HG03520 (cell line): ENCODE data around the gene THSD4.

ENCODE experiments used
- ATAC-seq: cut with Tn5 transposase; IDR thresholded peaks from one replicate; pipeline ENCODE4 v1.9.1; 2021; ENCODE audit warnings: mild to moderate bottlenecking, moderate library complexity; ENCODE audit not compliant: unreplicated experiment

THSD4 gene

DNA sequence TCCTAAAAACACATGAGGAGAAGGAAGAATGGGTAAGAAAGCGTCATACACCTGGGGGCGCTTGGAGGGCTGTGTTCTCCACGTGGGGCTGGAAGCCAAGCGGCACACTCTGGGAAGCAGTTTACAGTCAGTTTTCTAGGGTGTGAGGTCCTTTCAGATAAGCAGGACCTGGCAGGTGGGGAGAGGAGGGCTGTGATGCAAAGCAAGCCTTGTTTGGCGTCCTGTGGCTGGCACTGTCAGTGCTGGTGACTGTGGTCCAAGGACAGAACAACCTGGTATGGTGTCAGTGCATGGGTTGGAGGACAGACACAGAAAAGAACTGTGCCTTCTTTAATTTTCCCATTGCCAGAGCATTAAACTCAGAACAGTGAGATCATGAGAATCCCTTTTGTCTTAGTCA lies 434.4 kb downstream of the THSD4 start:
- ATAC-seq = no peak

DNA sequence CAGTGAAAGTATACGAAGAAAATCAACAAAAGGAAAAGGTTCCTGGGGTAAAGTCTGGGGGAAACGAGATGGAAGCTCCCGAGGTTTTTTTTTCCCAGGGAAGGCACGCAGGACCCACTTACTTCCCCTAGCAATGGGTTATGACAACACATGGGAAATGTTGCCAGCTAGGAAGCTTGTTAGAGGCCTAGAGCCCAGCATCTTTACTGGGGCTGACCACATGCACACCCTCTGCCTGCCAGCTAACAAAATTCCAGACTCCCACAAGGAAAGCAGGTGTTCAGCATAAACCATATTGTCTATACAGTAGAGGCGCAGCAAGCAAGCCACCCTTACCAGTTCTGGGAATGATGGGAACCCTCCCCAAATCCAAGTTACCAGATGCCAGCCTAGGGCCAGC lies 436.3 kb downstream of the THSD4 start:
- ATAC-seq = no peak

DNA sequence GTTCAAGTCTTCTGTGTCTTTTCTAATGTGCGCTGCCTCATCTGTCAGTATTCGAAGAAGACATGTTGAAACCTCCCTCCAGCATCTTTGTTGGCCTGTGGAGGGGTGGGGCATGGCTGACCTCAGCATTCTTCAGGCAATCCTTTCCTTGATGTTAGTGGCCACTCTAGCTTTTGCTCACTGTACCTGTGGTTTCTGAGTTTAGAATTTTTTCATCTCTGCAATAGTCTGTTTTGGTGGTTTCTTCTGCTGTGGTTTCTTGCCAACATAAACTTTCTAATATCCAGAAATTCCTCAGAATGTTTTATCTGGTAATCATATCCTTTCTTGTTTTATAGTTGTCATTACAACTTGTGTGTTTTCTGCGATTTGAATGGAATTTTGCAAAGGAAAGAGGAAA lies 443.8 kb downstream of the THSD4 start:
- ATAC-seq = no peak

DNA sequence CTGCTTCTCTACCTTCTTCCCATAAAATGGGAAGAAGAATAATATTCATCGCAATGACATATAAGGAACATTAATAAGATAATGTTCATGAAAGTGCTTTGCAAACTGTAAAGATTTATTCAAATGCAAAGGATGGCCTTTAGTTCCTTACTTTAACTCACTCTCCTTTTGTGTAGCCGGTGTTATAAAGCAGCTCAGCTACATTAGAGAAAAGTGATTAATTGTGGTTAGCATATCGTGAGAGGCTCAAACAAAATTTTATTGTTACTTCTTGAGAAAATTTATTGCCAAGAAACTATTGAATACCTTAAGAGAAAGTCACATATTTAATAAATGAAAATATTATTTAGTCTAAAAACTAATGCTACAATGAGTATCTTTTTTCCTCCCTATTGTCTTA lies 444.3 kb downstream of the THSD4 start:
- ATAC-seq = no peak

DNA sequence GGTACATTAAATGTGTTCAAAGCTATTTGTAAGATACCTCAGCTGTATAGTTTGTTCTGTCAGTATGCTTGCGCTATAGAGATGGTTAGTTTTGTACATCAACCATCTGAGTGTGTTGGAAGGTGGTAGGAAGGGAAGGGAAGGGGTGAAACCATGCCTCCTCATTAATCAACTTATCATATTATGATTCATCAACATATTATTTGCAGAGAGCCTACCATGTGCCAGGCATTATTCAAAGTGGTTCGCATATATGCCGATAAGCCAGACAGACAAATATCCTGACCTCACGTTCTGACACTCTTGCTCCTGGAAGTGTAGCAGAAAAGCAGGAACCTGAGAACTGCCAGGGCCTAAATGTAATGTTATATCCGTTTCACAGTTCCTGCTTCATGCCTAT lies 447.0 kb downstream of the THSD4 start:
- ATAC-seq = no peak

DNA sequence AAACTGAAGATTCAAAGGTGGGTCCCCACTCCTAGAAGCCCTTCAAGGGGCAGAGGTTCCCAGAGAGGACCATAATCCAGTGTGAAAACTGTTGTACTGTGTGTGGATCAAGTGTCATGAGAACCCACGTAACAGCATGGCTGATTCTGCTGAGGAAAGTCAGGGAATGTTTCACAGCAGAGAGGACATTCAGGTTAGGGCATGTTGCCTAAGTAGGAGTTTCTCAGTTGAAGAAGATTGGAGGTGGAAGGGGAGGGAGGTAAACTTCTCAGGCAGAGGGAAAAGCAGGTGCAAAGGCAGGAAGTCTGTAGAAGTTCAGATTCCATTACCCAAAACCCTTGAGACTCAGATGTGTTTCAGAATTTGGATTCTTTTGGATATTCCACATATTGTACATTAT lies 448.9 kb downstream of the THSD4 start:
- ATAC-seq = no peak

DNA sequence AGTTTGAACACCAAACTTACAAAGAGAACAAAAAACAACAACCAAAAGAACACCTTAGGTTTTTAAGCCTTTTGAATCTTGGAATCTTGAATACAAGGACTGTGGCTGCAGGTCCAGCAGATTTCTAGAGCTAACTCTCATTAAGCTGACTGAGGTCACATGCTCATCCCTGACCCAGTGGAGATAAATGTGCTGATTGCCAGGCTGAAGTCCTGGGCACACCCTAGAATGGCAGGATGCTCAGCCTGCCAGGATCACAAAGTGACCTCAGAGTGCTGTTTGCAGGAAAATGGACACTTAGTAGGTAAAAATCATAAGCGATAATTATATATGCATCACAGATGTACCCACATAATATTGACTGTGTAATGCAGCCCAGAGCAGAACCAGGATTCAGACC lies 449.7 kb downstream of the THSD4 start:
- ATAC-seq = no peak

DNA sequence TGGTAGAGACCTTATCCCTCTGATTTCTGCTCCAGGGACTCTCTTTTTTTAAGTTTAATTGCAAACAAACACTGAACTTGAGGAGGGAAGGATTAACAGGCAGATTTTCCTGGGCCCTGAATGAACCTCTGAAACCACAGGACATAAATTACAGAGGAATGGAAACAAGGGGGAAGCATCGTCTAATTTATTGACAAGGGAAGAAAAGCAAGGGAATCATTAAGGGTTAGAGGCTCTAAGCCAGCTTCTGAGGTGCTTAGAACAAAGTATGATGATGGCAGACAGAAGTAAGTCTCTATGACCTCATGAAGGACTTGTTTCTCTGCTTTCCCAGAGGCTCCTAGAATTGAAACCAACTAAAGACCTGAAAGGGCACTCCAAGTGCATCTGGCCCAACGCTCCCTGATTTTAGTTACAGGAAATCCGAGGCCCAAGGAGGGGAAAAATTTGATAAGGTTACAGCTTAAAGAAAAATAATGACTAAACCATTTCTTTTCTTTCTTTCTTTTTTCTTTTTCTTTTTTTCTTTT lies 450.4 kb downstream of the THSD4 start:
- no peak for ATAC-seq

DNA sequence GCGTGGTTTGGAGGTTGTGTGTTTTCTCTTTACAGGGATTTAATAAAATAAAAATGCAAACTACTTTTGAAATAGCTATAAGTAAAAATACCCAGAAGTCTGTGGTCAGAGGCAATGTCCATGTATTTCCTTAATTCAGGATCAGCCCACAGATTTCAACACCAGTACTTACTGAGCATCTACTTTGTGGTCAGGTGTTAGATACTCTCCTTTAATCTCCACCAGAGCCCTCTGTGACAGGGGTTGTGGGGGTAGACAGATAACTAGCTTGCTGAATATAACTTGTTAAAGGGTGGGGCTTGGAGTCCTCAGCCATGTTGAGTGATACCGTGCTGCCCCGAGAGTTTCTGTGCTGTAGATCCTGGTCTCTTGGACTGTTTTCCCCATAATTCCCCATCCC lies 451.0 kb downstream of the THSD4 start:
- ATAC-seq = no peak

DNA sequence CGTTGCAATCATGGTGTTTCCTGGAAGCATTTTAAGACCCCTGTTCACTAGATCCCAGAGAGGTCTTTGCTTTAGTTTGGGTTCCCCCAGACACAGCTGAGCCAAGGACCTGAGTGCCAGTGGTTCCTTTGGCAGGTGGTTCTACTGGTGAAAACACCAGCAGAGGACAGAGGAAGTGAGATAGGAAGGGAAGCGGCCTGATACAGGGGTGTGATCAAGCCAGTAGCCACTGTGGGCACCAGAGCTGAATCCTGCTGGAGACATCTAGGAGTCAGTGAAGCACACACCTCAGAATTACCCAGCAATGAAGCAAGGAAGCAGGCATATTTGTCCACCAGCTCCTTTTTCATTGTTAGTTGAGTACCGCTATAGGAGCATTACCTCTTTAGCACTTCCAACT lies 451.9 kb downstream of the THSD4 start:
- no peak for ATAC-seq

DNA sequence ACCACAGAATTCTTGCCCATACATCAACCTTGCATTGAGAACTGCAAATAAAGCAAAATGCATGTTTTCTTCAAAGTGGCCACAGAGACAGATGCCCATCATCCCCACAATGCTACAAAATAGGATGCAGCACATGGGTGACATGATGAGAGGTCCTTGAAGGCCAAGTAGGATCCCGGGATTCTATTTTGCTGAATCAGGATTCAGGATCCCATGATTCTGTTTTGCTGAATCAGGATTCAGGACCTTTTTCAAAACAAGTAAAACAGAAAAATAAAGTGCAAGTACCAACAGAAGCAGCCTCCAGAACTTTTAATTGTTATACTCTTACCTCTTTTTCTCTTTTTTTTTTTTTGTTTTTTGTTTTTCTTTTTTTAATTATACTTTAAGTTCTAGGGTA lies 453.0 kb downstream of the THSD4 start:
- no peak for ATAC-seq

DNA sequence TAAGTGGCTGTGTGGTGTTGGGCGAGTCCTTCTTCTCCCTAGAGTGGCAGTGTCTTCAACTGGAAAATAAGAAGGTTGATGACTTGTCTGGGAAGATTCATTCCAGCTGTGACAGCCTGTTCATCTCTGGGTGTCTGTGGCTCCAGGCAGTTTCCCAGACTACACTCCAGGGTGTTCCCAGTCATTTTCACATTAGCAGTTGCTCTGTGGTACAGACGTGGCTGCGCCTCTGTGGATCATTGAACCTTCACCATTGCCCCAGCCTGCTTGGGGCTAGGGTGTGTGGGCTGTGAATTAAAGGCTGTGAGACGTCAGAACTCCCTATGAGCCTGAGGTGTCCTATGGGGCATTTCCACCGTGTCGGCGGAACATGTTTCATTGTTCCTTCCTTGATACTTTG lies 455.5 kb downstream of the THSD4 start:
- ATAC-seq = no peak

DNA sequence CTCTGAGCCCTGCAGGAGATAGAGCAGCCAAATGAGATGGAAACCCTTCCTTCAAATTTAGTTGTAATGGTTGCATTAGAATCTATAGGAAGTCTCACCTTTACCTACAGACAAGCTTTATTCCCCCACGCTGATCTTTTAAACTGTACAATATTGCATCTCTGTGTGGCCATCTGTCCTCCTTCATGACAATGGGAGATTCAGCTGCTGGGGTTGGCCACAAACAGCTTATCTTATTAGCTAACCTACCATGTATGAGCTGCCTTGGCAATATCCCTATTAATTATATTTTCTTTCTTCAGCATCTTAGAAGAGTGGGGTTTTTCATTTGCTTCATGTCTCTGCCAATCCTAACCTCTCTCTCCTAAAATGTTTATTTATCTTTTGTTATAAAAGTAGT lies 456.4 kb downstream of the THSD4 start:
- ATAC-seq = no peak

DNA sequence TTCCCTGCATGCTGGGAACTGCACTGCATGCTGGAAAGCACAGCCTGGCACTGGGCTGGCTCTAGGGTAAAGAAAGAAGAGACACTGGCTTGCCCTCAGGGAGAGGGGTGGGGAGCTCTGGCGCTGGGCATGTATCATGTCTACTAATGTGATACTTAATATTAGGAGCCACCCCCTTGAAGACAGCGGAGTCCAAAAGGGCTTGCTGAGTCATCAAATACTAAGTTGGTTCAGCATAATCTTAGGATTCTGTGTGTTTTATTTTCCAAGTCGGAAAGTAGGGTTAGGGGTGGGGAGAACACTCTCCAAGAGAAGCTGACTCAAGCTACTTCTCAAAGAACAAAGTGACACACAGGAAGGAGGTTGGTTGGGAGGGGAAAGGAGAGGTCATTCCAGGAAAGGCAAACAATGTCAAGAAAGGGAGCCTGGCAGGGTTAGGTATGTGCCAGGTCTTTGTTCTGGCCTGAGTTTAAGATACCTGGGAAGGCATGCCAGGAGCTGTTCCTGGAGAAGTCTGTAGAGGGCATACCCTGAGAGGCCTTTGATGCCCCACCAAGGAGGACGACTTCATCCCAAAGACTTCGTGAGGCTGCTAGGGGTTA lies 457.3 kb downstream of the THSD4 start:
- ATAC-seq = no peak

DNA sequence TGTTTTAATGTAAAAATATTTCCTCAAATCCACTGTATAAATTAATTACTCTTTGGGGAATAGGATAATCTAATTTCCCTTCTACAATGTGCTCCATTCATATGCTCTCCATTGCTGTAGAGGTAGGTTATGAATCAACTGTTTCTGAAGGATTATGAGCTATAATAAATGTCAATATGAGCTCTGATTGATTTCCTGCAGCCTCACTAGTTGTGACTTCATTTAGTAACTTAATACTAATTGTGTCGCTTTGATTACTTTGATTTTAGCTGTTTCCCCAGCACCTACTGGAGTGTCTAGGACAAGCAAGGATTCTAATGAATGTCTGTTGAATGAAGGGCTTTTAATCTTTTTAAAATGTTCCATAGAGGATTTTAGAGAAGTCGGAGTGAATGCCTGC lies 458.3 kb downstream of the THSD4 start:
- ATAC-seq = no peak

DNA sequence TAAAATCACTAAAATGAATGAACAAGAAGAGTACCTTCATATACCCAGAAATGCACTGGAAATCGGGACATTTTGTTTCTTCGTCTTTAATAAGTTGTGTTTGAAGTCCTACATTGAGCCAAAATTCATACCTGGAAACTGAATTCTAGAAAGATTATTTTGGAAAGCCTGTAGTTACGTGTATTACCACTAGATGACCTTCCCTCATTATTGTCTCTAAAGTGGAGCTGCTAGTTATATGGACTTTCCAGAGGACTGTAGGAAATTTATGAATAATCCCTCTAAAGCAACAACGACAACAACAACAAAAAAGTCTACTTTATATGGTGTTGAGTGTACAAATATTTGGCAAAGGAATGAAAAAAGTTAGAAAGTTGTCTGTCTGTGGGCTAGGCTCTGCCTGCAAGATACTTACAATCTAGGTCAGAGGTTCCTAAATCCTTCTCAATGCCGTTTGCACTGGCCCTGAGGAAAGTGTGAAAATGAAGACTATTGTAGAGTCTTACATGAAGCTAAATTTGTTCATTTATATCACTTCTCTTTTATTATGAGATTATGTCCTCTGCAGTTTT lies 460.3 kb downstream of the THSD4 start:
- no peak for ATAC-seq

DNA sequence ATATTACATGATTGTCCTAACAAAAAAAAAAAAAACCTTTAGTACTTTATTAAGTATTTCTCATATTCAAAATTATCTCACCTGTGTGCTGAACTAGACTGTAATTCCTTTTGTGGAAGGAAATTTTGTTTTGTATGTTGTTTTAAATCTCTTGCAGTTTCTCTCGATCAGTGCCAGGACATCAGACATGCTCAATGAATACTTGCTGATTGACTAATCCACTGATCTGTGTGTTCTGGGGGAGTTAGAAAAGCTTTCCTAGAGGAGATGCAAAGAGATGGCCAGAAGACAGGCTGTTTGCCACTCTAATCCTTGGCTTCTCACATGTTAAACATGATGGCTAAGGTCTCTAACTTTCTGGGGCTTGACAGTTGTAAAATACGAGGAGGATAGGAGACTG lies 461.8 kb downstream of the THSD4 start:
- ATAC-seq = no peak

DNA sequence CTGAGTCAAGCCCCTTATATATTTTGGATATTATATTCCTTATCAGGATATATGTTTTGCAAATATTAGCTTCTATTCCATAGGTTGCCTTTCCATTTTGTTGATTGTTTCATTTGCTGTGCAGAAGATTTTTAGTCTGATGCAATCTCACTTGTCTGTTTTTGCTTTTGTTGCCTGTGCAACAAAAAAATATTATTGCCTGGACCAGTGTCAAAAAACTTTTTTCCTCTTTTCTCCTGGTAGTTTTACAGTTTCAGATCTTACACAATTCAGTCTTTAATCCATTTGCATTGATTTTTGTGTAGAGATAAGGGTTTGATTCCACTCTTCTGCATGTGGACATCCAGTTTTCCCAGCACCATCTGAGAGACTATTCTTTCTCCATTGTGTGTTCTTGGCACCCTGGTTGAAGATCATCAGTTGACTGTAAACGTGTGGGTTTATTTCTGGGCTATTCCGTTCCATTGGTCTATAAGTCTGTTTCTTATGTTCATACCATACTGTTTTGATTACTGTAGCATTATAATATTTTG lies 466.2 kb downstream of the THSD4 start:
- no peak for ATAC-seq

DNA sequence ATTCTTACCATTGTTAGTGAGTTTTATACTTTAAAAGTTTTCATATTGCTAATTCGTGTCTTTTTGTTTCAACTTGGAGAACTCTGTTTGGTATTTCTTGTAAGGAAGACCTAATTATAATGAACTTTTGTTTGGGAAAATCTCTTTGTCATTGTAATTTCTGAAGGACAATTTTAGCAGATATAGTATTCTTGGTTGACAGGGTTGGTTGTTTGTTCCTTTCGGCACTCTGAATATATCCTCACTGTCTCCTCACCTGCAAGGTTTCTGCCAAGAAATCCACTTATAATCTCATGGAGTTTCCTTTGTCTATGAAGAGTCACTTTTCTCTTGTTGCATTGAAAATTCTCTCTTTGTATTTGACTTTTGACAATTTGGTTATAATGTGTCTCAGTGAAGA lies 469.9 kb downstream of the THSD4 start:
- ATAC-seq = no peak

DNA sequence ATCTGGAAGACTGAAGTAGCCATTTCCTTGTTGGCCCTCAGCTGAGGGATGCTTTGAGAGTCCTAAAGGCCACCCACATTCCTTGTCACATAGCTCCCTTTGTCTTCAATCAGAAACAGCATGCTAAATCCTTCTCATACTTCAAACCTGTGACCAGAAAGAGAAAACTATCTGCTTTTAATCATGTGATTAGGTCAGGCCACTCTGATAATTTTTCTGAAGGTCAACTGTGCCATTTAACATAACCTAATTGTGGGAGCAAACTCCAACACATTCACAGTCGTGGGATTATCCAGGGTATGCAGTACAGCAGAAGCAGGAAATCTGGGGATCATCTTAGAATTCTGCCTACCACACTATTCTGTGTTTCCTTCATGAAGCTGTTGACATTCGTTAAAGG lies 471.2 kb downstream of the THSD4 start:
- ATAC-seq = no peak

DNA sequence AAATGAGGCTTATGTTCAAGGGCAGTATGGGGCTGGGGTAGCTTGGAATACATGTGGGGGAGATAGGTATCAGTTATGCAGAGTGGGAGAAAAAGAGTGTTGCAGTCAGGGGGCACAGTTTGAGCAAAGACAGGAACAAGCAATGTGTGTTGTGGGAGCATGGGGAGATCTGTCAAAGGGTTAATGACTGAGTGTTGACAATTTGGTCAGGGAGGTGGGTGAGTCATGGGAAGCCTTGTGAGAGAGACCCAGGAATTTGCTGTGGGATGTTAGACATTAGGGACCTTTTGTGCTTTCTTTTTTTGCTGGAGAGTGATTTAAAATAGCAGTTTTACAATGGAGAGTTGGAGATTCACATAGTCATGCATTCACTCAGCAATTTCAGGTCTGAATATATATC lies 473.5 kb downstream of the THSD4 start:
- ATAC-seq = no peak

DNA sequence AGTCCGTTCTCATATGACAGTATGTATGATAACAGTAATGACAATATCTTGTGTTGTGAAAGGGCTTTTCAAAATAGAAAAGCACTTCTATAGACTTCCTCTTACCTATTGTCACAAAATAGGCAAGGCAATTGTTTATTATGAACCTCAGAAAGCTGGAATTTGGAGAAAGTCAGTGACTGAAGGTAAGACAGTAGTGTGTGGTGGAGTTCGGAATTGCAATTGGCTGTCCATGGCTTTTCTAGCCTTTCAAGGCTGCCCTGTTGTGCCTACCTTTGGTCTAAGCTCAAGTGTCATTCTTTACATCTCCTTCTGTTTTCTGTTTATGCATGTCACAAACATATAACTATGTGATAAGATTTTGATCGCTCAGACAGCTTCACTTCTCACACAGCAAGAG lies 475.8 kb downstream of the THSD4 start:
- ATAC-seq = no peak

DNA sequence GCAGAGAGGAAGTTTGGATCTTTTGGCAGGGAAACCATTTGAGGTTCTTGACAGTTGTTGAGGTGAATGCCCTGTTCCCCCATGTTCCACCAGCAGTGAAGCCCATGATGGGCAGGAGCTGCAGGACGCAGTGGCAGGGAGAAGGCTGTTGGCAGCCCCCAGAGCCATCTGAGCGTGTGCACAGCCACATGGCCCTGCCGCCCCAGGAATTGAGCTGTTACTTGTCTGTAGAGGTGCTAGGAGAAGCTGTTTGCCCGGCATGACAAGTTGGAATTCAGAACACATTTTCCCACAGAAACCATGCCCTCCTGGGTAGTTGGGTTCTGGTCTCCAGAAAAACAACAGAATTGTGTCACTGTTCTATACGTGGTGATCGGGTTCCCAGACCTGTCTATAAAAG lies 476.9 kb downstream of the THSD4 start:
- ATAC-seq = no peak
